ENCODE data around the gene POU6F2.

DNA sequence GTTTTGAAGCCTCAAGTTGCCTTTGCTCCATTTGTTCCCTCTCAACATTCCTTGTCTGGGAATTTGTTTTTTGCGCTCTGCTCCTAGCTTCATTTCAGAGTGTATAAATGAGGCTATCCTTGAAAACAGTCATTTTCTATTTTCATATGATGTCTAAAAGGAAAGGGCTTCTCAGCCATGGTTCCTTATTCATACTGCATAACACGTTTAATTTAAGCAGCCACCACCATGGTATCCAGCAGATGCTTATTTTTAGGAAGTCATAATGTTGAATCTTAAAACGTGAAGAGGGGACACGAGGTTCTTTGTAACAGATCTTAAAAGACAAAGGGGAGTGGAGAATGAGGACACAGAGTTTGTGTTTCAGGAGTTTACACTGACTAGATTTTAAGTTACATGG is 14.5 kb downstream of the POU6F2 start:
- TF ChIP-seq, protein P1, sequence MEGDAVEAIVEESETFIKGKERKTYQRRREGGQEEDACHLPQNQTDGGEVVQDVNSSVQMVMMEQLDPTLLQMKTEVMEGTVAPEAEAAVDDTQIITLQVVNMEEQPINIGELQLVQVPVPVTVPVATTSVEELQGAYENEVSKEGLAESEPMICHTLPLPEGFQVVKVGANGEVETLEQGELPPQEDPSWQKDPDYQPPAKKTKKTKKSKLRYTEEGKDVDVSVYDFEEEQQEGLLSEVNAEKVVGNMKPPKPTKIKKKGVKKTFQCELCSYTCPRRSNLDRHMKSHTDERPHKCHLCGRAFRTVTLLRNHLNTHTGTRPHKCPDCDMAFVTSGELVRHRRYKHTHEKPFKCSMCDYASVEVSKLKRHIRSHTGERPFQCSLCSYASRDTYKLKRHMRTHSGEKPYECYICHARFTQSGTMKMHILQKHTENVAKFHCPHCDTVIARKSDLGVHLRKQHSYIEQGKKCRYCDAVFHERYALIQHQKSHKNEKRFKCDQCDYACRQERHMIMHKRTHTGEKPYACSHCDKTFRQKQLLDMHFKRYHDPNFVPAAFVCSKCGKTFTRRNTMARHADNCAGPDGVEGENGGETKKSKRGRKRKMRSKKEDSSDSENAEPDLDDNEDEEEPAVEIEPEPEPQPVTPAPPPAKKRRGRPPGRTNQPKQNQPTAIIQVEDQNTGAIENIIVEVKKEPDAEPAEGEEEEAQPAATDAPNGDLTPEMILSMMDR (conservative IDR thresholded peaks at IDR 0.05; ENCODE audit: low read depth in 2 of 2), result no peak
- TF ChIP-seq, protein P2, sequence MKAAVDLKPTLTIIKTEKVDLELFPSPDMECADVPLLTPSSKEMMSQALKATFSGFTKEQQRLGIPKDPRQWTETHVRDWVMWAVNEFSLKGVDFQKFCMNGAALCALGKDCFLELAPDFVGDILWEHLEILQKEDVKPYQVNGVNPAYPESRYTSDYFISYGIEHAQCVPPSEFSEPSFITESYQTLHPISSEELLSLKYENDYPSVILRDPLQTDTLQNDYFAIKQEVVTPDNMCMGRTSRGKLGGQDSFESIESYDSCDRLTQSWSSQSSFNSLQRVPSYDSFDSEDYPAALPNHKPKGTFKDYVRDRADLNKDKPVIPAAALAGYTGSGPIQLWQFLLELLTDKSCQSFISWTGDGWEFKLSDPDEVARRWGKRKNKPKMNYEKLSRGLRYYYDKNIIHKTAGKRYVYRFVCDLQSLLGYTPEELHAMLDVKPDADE (IDR thresholded peaks at IDR 0.05), result no peak
- TF ChIP-seq EZH2 (IDR thresholded peaks at IDR 0.05; ENCODE audit: low read depth, unreplicated experiment) (no peak), POLR2AphosphoS5 (IDR thresholded peaks at IDR 0.05; ENCODE audit: low read depth) (no peak), NANOG (IDR thresholded peaks at IDR 0.05; ENCODE audit: borderline replicate concordance) (no peak), EZH2phosphoT487 (IDR thresholded peaks at IDR 0.05; ENCODE audit: unreplicated experiment) (no peak), CREB1 (CRISPR knock-in tag; IDR thresholded peaks at IDR 0.05; ENCODE audit: low read depth) (no peak)
- TF ChIP-seq, protein P3, sequence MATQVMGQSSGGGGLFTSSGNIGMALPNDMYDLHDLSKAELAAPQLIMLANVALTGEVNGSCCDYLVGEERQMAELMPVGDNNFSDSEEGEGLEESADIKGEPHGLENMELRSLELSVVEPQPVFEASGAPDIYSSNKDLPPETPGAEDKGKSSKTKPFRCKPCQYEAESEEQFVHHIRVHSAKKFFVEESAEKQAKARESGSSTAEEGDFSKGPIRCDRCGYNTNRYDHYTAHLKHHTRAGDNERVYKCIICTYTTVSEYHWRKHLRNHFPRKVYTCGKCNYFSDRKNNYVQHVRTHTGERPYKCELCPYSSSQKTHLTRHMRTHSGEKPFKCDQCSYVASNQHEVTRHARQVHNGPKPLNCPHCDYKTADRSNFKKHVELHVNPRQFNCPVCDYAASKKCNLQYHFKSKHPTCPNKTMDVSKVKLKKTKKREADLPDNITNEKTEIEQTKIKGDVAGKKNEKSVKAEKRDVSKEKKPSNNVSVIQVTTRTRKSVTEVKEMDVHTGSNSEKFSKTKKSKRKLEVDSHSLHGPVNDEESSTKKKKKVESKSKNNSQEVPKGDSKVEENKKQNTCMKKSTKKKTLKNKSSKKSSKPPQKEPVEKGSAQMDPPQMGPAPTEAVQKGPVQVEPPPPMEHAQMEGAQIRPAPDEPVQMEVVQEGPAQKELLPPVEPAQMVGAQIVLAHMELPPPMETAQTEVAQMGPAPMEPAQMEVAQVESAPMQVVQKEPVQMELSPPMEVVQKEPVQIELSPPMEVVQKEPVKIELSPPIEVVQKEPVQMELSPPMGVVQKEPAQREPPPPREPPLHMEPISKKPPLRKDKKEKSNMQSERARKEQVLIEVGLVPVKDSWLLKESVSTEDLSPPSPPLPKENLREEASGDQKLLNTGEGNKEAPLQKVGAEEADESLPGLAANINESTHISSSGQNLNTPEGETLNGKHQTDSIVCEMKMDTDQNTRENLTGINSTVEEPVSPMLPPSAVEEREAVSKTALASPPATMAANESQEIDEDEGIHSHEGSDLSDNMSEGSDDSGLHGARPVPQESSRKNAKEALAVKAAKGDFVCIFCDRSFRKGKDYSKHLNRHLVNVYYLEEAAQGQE (IDR thresholded peaks at IDR 0.05; ENCODE audit: unreplicated experiment), result no peak

Measured in GM23338 (cell line).